Measurements from ENCODE around the gene UBE2H.

DNA sequence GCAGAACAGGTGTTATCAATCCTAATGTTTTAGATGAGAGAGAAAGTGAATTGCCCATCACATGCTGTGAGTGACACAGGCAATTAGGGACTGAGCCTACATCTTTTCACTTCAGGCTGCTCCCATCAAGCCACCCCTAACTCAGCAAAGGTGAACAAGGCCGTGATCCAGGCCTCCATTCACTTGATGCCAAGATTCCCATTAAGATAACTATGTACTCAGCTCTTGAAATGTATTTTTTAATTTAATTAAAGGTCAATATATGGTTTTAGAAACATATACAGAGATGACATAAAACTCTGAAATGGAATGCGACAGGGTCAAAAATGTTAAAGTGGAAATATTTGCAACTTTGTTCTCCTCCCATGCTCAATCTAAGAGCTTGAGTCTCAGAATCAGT is 27.9 kb upstream of the UBE2H start:
- TF ChIP-seq, protein P1, sequence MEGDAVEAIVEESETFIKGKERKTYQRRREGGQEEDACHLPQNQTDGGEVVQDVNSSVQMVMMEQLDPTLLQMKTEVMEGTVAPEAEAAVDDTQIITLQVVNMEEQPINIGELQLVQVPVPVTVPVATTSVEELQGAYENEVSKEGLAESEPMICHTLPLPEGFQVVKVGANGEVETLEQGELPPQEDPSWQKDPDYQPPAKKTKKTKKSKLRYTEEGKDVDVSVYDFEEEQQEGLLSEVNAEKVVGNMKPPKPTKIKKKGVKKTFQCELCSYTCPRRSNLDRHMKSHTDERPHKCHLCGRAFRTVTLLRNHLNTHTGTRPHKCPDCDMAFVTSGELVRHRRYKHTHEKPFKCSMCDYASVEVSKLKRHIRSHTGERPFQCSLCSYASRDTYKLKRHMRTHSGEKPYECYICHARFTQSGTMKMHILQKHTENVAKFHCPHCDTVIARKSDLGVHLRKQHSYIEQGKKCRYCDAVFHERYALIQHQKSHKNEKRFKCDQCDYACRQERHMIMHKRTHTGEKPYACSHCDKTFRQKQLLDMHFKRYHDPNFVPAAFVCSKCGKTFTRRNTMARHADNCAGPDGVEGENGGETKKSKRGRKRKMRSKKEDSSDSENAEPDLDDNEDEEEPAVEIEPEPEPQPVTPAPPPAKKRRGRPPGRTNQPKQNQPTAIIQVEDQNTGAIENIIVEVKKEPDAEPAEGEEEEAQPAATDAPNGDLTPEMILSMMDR (IDR thresholded peaks at IDR 0.05): no peak
- TF ChIP-seq POLR2AphosphoS5 (IDR thresholded peaks at IDR 0.05; ENCODE audit: insufficient read depth in 1 of 2, low read depth in 1 of 2): no peak
